H1 (cell line): ENCODE data around the gene RHOBTB3. TPM values are rescaled to one million over a fixed set of nuclear protein-coding genes. Genes with fewer than 3 reads are reported as not detected.
A peak's percentile ranks its signal among the peaks of the same experiment; 100 is the strongest.

ENCODE experiments used
- CTCF ChIA-PET: fragments of 300-600 bp; sonication (Branson Sonifier 250); formaldehyde crosslinking; loops from one replicate; lab custom pipeline; 2021; ENCODE audit not compliant: partially characterized antibody; lab: Charles Lee
- POLR2A ChIA-PET: fragments of 300-600 bp; sonication (Branson Sonifier 250); formaldehyde crosslinking; loops from one replicate; lab custom pipeline; 2021; ENCODE audit warnings: inconsistent platforms; ENCODE audit not compliant: partially characterized antibody; lab: Charles Lee
- DNase-seq, 2 experiments: peaks; one replicate each; pipeline versions ENCODE4 v3.0.0 to v3.0.0-alpha.2; 2010 to 2022; ENCODE audit warnings: low spot score in 2 of 2, low read depth in 1 of 2, mixed read lengths in 1 of 2
- FAIRE-seq: peaks from 2 replicates; lab custom pipeline; 2011; peaks lifted over from hg19 to GRCh38; lab: Jason Lieb, UNC
- H2AFZ ChIP-seq: 2 replicates; pipeline ENCODE4 v1.8.1; 2012; ENCODE audit warnings: low read length, inconsistent platforms
- H2AK5ac ChIP-seq: 2 replicates; pipeline ENCODE4 v1.6.1; 2013; ENCODE audit warnings: low read depth, low read length
- H2BK120ac ChIP-seq: replicated peaks from 2 replicates; pipeline ENCODE3; 2013; ENCODE audit warnings: low read depth, low read length, inconsistent platforms
- H2BK12ac ChIP-seq: 2 replicates; pipeline ENCODE4 v1.6.1; 2013; ENCODE audit warnings: low read depth, low read length
- H2BK15ac ChIP-seq: 2 replicates; pipeline ENCODE4 v1.6.1; 2013; ENCODE audit warnings: low read length
- H2BK20ac ChIP-seq: 2 replicates; pipeline ENCODE4 v1.6.1; 2013; ENCODE audit warnings: low read length
- H2BK5ac ChIP-seq: 2 replicates; pipeline ENCODE4 v1.6.1; 2013; ENCODE audit warnings: low read depth, low read length
- H3K14ac ChIP-seq: 2 replicates; pipeline ENCODE4 v1.6.1; 2013; ENCODE audit warnings: inconsistent platforms; ENCODE audit not compliant: insufficient read length
- H3K18ac ChIP-seq: 2 replicates; pipeline ENCODE4 v1.6.1; 2013; ENCODE audit warnings: low read length; ENCODE audit errors: extremely low read depth
- H3K23ac ChIP-seq: 2 replicates; pipeline ENCODE4 v1.6.1; 2013; ENCODE audit warnings: inconsistent platforms; ENCODE audit not compliant: insufficient read length
- H3K23me2 ChIP-seq: 2 replicates; pipeline ENCODE4 v1.6.1; 2013; ENCODE audit warnings: low read depth, low read length
- H3K27ac ChIP-seq: 2 replicates; pipeline ENCODE4 v1.6.1; 2011; ENCODE audit warnings: low read depth, low read length, inconsistent platforms
- H3K27me3 ChIP-seq, 4 experiments: replicated peaks in 1 of 4; 1 replicate in 1 of 4; 2 replicates in 3 of 4; pipeline versions ENCODE4 v1.6.1 to v1.8.1; 2011 to 2013; ENCODE audit warnings: low read length in 3 of 4, mild to moderate bottlenecking in 3 of 4, inconsistent platforms in 2 of 4, mixed read lengths in 2 of 4, moderate library complexity in 1 of 4; ENCODE audit not compliant: control insufficient read depth in 3 of 4, insufficient read depth in 3 of 4; ENCODE audit errors: extremely low read depth in 1 of 4
- H3K36me3 ChIP-seq, 4 experiments: 2 replicates each; pipeline versions ENCODE4 v1.6.1 to v1.8.1; 2011 to 2013; ENCODE audit warnings: mild to moderate bottlenecking in 4 of 4, low read length in 3 of 4, moderate library complexity in 2 of 4, control low read depth in 1 of 4, inconsistent platforms in 1 of 4; ENCODE audit not compliant: insufficient read depth in 4 of 4, control insufficient read depth in 2 of 4
- H3K4ac ChIP-seq: replicated peaks from 2 replicates; pipeline ENCODE3; 2013; ENCODE audit warnings: low read length, low read depth, mixed read lengths, inconsistent platforms; ENCODE audit not compliant: insufficient read length
- H3K4me1 ChIP-seq, 4 experiments: replicated peaks in 1 of 4; 1 replicate in 1 of 4; 2 replicates in 3 of 4; pipeline versions ENCODE4 v1.6.1 to v1.8.1; 2011 to 2013; ENCODE audit warnings: low read length in 3 of 4, inconsistent platforms in 2 of 4, mixed read lengths in 1 of 4; ENCODE audit not compliant: insufficient read depth in 4 of 4, control insufficient read depth in 3 of 4
- H3K4me2 ChIP-seq, 2 experiments: 2 replicates each; pipeline versions ENCODE4 v1.6.1 to v1.8.1; 2011 to 2013; ENCODE audit warnings: low read depth in 2 of 2, low read length in 2 of 2, control low read depth in 1 of 2, inconsistent platforms in 1 of 2, mild to moderate bottlenecking in 1 of 2; ENCODE audit not compliant: insufficient read depth in 1 of 2
- H3K4me3 ChIP-seq, 4 experiments: fragments of 200-600, 300-600 bp in 1 of 4; sonication (generic), shearing (Covaris generic), sonication (Bioruptor Twin) in 1 of 4; 2 replicates each; pipeline versions ENCODE4 v1.5.1 to v1.8.1; 2011 to 2016; ENCODE audit warnings: low read length in 4 of 4, low read depth in 3 of 4, control low read depth in 2 of 4, inconsistent platforms in 2 of 4, mild to moderate bottlenecking in 2 of 4, mixed read lengths in 1 of 4, moderate library complexity in 1 of 4; ENCODE audit not compliant: insufficient read depth in 2 of 4; ENCODE audit errors: extremely low read depth in 1 of 4
- H3K56ac ChIP-seq: replicated peaks from 2 replicates; pipeline ENCODE3; 2013; ENCODE audit warnings: low read depth, mild to moderate bottlenecking, mixed read lengths, low read length, inconsistent platforms; ENCODE audit not compliant: insufficient read length
- H3K79me1 ChIP-seq: 2 replicates; pipeline ENCODE4 v1.6.1; 2013; ENCODE audit warnings: low read depth, low read length, control low read depth
- H3K79me2 ChIP-seq, 2 experiments: 2 replicates each; pipeline versions ENCODE4 v1.6.1 to v1.8.1; 2012 to 2013; ENCODE audit warnings: low read length in 2 of 2, mild to moderate bottlenecking in 2 of 2, inconsistent platforms in 1 of 2; ENCODE audit not compliant: insufficient read depth in 2 of 2, control insufficient read depth in 1 of 2
- H3K9ac ChIP-seq, 4 experiments: replicated peaks in 1 of 4; 1 replicate in 1 of 4; 2 replicates in 3 of 4; pipeline versions ENCODE4 v1.6.1 to v1.8.1; 2011 to 2013; ENCODE audit warnings: low read depth in 3 of 4, low read length in 3 of 4, control low read depth in 2 of 4, mild to moderate bottlenecking in 2 of 4, moderate library complexity in 2 of 4, inconsistent platforms in 1 of 4; ENCODE audit errors: extremely low read depth in 1 of 4
- H3K9me3 ChIP-seq, 2 experiments: 2 replicates each; pipeline versions ENCODE4 v1.6.1 to v1.8.1; 2012 to 2013; ENCODE audit warnings: mild to moderate bottlenecking in 2 of 2, moderate library complexity in 2 of 2, control low read depth in 1 of 2, inconsistent platforms in 1 of 2, low read depth in 1 of 2, low read length in 1 of 2, mixed read lengths in 1 of 2; ENCODE audit not compliant: insufficient read depth in 2 of 2
- H4K20me1 ChIP-seq, 2 experiments: replicated peaks in 1 of 2; 2 replicates each; pipeline versions ENCODE3 to v1.8.1; 2011 to 2013; ENCODE audit warnings: inconsistent platforms in 2 of 2, low read length in 2 of 2, mild to moderate bottlenecking in 1 of 2; ENCODE audit not compliant: insufficient read depth in 2 of 2, control insufficient read depth in 1 of 2
- H4K5ac ChIP-seq: 2 replicates; pipeline ENCODE4 v1.6.1; 2013; ENCODE audit warnings: low read length, low read depth, mixed read lengths, inconsistent platforms; ENCODE audit not compliant: insufficient read length
- H4K8ac ChIP-seq: 2 replicates; pipeline ENCODE4 v1.8.0; 2013; ENCODE audit warnings: mild to moderate bottlenecking, moderate library complexity, low read length, inconsistent platforms; ENCODE audit not compliant: insufficient read depth; ENCODE audit errors: extremely low read depth
- H4K91ac ChIP-seq: replicated peaks from 2 replicates; pipeline ENCODE3; 2013; ENCODE audit warnings: low read length, mixed read lengths, inconsistent platforms; ENCODE audit not compliant: insufficient read length
- JUN ChIP-seq: IDR thresholded peaks from 2 replicates; pipeline ENCODE4 v1.6.1; 2011; ENCODE audit warnings: low read depth, mild to moderate bottlenecking, improper control_type of control experiment, low read length
- MAFK ChIP-seq: IDR thresholded peaks from 2 replicates; pipeline ENCODE4 v1.6.1; 2012; ENCODE audit warnings: low read depth, mild to moderate bottlenecking, improper control_type of control experiment, low read length
- SP2 ChIP-seq: IDR thresholded peaks from 2 replicates; pipeline ENCODE4 v1.6.1; 2012; ENCODE audit warnings: mild to moderate bottlenecking, low read length, inconsistent platforms
- TBP ChIP-seq: IDR thresholded peaks from 2 replicates; pipeline ENCODE4 v1.6.1; 2011; ENCODE audit warnings: low read depth, low read length, improper control_type of control experiment
- WGBS, 2 experiments: shearing (Covaris generic) in 1 of 2; methylation state at CpG; one replicate each; pipeline versions ENCODE4 v1.1.6 to v1.1.7; 2013 to 2015; ENCODE audit warnings: low lambda C conversion rate in 2 of 2, mixed read lengths in 2 of 2, inconsistent platforms in 1 of 2, low coverage in 1 of 2, missing lambda C conversion rate in 1 of 2; ENCODE audit not compliant: insufficient replicate concordance in 2 of 2, insufficient coverage in 1 of 2, insufficient read length in 1 of 2; ENCODE audit errors: extremely low coverage in 1 of 2, missing lambda C conversion rate in 1 of 2; 5-methylcytosine and 5-hydroxymethylcytosine counted together
- polyA plus RNA-seq, 7 experiments: library from polyadenylated mRNA; depleted of rRNA in 3 of 7; stranded (reverse) in 5 of 7; unstranded in 2 of 7; fragments of >200 nt in 5 of 7; fragments of 200-250 nt in 2 of 7; gene quantifications; 1 replicate in 5 of 7; 2 replicates in 1 of 7; 4 replicates in 1 of 7; pipeline versions ENCODE4 v1.2.1 to v1.2.3, GENCODE V29; 2011 to 2013; ENCODE audit warnings: missing spikeins in 2 of 7, mixed read lengths in 2 of 7
- total RNA-seq: library from RNA; stranded (reverse); fragmentation: NEBNext Ultra II Directional; extraction: Animal tissue kit (Norgen Biotek cat#: 25700); gene quantifications from 2 replicates; pipeline ENCODE4 v1.2.1, GENCODE V29; 2021
- TF ChIP-seq, protein P1 (sequence below), 3 experiments: IDR thresholded peaks; 1 replicate in 2 of 3; 2 replicates in 1 of 3; pipeline versions ENCODE4 v1.5.1 to v1.6.1; 2011; ENCODE audit warnings: low read length in 3 of 3, mild to moderate bottlenecking in 3 of 3, inconsistent platforms in 2 of 3, low read depth in 1 of 3, moderate library complexity in 1 of 3; ENCODE audit not compliant: insufficient read depth in 1 of 3; ENCODE audit errors: control extremely low read depth in 1 of 3

RHOBTB3 gene
- total and polyA plus RNA-seq, 2 of the 8 experiments (the other 6 are each of a cell fraction or from before 2014, with no cell fraction given): 8.2 to 17.5 TPM

DNA sequence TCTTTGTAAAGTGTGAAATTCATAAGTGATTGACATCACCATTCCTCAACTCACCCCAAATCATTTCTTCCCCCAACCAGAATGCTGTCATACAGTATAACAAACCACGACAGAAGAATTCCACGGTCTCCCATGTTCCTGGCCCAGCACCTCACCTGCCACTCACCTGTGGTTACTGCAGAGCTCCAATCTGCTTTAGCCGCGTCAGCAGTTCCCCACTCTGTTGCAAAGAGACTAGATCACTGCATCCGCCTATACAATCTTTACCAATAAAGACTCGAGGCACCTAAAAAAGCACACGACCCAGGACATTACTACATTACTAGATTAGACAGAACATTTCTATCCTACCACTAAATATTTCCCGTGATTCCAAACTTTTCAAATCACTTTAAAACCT is 85.2 kb downstream of the RHOBTB3 start:
- WGBS, 2 experiments: 85% methylated on average over 8 of the region's 8 CpGs; no CpG with 5 or more reads in 1 of the 2 experiments
- POLR2A ChIA-PET: interaction anchor here (0.6 kb wide), 1 partner anchor 227 kb away, joined by 4 read pairs; no protein-coding TSS in a partner anchor
- H3K27ac ChIP-seq: no peak overlapping the region
- H3K23me2 ChIP-seq: no peaks in the 10 kb centered on the region
- TF ChIP-seq, protein P1, sequence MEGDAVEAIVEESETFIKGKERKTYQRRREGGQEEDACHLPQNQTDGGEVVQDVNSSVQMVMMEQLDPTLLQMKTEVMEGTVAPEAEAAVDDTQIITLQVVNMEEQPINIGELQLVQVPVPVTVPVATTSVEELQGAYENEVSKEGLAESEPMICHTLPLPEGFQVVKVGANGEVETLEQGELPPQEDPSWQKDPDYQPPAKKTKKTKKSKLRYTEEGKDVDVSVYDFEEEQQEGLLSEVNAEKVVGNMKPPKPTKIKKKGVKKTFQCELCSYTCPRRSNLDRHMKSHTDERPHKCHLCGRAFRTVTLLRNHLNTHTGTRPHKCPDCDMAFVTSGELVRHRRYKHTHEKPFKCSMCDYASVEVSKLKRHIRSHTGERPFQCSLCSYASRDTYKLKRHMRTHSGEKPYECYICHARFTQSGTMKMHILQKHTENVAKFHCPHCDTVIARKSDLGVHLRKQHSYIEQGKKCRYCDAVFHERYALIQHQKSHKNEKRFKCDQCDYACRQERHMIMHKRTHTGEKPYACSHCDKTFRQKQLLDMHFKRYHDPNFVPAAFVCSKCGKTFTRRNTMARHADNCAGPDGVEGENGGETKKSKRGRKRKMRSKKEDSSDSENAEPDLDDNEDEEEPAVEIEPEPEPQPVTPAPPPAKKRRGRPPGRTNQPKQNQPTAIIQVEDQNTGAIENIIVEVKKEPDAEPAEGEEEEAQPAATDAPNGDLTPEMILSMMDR (IDR thresholded peaks at IDR 0.05; ENCODE audit: control extremely low read depth in 1 of 3, insufficient read depth in 1 of 3, low read depth in 1 of 3, low read length in 3 of 3): no peak
- no peak for TF ChIP-seq JUN
- TF ChIP-seq MAFK: peak; percentile 48; the same call in 1 of the 2 replicates
- TF ChIP-seq SP2: no peak
- no peak for TF ChIP-seq TBP
- H3K23ac ChIP-seq: no peak overlapping the region
- H2AFZ ChIP-seq: no peak overlapping the region
- H2AK5ac ChIP-seq: no peak overlapping the region
- FAIRE-seq: no peak
- H3K4me1 ChIP-seq: peaks cover 2 to 17% (median 7%) of the 10 kb centered on the region in 4 experiments; a peak in 5 of 7 replicates
- no peak overlapping the region for H2BK20ac ChIP-seq
- H4K20me1 ChIP-seq: no peaks in the 10 kb centered on the region
- no peak overlapping the region for H3K14ac ChIP-seq
- H2BK12ac ChIP-seq: no peak overlapping the region
- H3K36me3 ChIP-seq: no peaks in the 10 kb centered on the region
- no peak overlapping the region for H2BK5ac ChIP-seq
- no peak overlapping the region for H4K5ac ChIP-seq
- no peak overlapping the region for H3K9ac ChIP-seq
- H3K56ac ChIP-seq: no peak overlapping the region
- no peaks in the 10 kb centered on the region for H3K79me2 ChIP-seq
- H2BK15ac ChIP-seq: no peak overlapping the region
- no peaks in the 10 kb centered on the region for H3K79me1 ChIP-seq
- CTCF ChIA-PET: interaction anchor here (0.8 to 1.5 kb wide), 5 partner anchors 9 to 46 kb away, joined by 3 to 5 read pairs (median 3); no protein-coding TSS in a partner anchor
- no peak overlapping the region for H4K8ac ChIP-seq
- no peak overlapping the region for H3K18ac ChIP-seq
- no peak overlapping the region for H3K4me2 ChIP-seq
- H3K4ac ChIP-seq: no peak overlapping the region
- H3K9me3 ChIP-seq: no peaks in the 10 kb centered on the region
- H2BK120ac ChIP-seq: no peak overlapping the region
- no peak overlapping the region for H4K91ac ChIP-seq
- peaks cover 0 to 1% (median 0%) of the 10 kb centered on the region in 4 experiments; a peak in 1 of 7 replicates for H3K27me3 ChIP-seq
- H3K4me3 ChIP-seq: no peak overlapping the region
- no peak for DNase-seq
